ENCODE measurements around the gene HSPA4.
"Not testable (repeated sequence)": the region's sequence is repeated elsewhere in the genome, so short reads cannot be mapped to it uniquely, and the experiment has no call there.

DNA sequence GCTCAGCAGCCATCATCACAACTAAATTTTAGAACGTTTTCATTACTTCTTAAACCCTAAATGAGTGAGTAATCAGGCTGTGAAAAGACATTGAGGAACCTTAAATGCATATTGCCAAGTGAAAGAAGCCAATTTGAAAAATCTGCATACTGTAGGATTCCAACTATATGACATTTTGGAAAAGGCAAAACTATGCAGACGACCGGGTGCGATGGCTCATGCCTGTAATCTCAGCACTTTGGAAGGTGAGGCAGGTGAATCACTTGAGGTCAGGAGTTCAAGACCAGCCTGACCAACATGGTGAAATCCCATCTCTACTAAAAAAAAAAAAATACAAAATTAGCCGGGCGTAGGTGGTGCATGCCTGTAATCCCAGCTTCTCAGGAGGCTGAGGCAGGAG lies 33.4 kb downstream of the HSPA4 start:
- TF ChIP-seq POLR2A, CTCF (IDR thresholded peaks at IDR 0.05): not testable (repeated sequence)

All from vagina (tissue), 2 donors.